Endometrium (tissue), 2 donors: ENCODE results near the gene RGL2.
"Not testable (repeated sequence)": the region's sequence is repeated elsewhere in the genome, so short reads cannot be mapped to it uniquely, and the experiment has no call there.

ENCODE experiments used
- FAIRE-seq: peaks from 2 replicates; lab custom pipeline; 2012; peaks lifted over from hg19 to GRCh38; lab: Jason Lieb, UNC
- donor health status: control.
- donor health status: control.

The RGL2 gene

DNA sequence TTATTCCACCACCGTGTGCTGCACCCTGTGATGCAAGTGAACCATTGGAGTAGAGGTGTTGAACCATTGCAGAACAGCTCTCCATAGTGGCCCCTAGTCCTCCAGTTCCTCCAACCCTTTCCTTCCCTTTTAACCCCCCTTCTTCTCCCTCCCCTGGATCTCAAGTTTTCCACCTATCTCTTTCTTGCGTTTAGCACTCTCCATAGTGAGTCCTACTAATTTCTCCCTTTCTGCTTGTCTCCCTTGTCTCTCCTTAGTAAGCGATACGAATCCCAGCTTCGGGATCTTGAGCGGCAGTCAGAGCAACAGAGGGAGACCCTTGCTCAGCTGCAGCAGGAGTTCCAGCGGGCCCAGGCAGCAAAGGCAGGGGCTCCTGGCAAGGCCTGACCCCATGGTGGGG is 8.3 kb downstream of the RGL2 start:
- no peak for FAIRE-seq

DNA sequence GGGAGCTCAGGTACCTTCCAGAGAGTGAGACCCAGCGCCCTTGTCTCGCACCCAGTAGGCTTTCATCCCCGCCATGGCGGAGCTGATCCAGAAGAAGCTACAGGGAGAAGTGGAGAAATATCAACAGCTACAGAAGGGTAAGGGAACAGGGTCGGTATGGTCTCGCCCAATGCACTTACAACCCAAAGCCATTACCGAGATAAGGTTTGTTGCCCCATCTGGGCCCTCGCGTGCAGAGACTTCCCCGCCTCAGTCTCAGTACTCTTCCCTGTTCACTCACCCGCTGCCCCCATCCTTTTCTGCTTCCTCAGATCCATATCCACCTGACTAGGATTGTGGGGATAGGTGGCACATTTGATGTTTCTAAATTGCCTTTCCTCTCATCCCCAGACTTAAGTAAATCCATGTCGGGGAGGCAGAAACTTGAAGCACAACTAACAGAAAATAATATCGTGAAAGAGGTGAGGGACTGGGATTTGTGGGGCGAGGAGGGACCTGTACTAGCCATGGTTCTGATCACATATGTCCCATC is 8.9 kb downstream of the RGL2 start:
- no peak for FAIRE-seq

DNA sequence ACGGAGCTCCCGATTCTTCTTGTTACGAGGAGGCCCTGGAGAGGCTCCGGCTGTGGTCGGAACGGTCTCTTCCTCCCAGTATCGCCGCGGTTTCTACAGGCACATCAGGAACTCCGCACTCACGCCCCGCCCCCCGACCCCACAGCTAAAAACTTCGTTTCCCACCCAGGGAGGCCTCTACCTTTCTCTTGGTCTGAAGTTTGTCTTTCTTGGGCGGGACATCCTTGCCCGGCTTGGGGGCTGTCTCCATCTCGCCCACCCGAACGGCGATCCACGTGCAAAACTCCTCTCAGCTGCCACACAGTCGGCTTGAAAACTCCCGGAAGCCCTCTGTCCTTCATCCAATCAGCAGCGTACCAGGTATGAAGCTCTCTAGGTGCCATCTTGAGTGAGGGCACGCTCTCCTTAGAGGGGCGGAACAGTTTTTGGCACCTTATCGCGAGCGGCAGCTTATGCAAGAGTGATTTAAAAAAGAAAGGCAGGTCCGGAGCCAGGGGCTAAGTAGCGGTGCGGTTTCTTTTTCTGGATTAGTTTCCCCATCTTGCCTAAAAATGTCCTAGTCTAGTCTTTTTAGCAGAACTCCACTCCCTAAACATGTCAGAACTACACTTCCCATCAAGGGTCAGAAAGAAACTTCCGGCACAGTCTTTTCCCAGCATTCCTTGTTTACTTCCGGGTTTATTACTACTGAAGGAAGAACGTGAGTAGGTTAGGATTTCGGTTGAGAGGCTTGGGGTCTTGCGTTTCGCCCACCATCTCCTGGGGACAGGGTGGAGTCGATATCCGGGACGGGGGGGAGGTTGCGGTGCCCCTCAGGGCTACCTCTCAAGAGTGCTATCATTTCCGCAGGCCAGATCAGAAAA is 9.6 kb downstream of the RGL2 start, which contains the start of the genes PFDN6 and WDR46:
Gene PFDN6, plus strand, starts transcription at position 681 of the 863 bp plus-strand sequence. CDS start 256 bp downstream, outside the sequence.
Gene WDR46, minus strand, starts transcription at position 319 of the 863 bp plus-strand sequence. Its CDS starts 69 bp downstream, at position 250.
- no peak for FAIRE-seq

DNA sequence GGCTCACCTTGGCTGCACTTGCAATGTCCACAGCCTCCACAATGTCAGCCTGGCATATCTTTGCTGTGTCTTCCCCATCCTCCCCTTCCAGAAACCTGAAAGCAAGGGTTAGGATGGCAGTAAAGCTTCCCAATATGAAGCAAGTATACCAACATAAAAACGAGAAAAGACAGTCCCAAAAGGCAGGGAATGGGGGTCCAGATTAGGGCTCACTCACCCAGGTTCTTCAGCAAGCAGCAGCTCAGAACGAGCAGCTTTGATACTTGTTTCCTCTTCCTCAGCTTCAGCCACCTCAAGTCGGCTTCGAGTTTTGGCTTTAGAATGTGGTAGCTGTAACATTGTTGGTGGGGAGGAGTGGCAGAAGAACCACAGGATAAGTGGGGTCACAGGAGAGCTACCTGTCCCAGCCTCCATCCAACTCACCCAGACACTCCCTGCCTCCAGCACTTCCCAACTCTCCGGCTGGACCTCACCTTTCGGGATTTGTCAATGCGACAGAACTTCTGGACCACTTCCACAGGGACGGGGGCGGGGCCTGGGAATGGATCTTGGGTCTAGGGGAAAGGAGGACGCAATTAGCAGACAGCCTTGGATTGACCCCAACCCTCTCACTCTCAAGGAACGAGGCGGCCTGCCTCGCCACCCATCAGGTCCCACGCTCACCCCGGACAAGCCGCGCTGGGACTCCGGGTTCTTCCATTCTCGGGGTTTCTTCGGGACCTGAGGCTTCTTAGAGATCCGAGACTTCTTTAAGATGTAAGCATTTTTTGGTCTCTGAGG is 10.4 kb downstream of the RGL2 start:
- no peak for FAIRE-seq

DNA sequence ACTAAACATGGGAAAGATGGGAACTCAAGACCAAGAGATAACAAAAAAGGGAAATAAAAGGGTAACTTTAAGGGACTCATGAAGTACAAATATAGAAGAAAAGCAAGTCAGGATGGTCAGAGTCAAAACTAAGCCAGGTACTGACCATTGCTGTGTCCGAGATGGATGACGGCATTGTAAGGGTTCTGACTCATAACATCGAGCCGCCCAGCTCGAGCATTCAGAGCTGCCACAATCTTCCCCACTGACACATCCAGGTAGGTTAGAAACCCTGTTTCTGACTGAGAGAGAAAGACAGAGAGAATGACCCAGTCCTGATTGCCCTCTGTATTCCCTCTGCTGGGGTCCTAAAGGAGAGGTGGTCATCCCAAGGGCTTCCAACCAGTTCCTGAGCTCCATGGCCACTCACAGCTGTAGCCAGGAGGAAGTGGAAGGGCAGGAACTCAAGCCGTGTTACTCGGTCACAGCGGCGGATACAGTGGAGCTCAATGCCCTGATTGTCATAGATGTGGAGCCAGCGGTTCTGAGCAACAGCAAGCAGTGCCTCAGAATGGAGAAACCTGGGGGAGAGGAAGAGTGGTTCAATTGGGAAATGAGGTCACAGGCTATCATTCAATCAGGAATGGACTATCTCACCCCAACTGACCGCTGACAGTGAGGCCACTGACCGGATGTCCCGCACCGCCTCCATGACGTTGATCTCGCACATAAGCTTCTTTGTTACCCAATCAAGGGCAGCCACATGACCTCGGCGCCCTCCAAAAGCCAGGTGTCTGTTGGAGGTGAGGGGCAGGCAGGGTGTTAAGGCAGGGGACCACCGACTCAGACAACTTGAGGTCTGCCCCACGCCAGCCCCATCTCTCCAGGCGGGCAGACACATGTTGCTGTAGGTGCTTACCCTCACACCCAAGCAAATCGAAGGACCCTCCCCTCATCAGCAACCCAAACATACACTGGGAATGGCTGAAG is 11.5 kb downstream of the RGL2 start:
- no peak for FAIRE-seq

DNA sequence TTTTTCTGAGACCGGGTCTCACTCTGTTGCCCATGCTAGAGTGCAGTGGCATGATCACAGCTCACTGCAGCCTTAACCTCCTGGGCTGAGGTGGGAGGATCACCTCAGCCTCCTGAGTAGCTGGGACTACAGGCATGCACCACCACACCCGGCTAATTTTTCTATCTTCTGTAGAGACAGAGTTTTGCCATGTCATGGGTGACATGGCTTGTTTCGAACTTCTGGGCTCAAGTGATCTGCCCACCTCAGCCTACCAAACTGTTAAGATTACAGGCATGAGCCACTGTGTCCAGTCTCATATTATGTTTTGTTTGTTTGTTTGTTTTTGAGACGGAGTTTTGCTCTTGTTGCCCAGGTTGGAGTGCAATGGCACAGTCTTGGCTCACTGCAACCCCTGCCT is 13.5 kb downstream of the RGL2 start:
- FAIRE-seq, result not testable (repeated sequence)

DNA sequence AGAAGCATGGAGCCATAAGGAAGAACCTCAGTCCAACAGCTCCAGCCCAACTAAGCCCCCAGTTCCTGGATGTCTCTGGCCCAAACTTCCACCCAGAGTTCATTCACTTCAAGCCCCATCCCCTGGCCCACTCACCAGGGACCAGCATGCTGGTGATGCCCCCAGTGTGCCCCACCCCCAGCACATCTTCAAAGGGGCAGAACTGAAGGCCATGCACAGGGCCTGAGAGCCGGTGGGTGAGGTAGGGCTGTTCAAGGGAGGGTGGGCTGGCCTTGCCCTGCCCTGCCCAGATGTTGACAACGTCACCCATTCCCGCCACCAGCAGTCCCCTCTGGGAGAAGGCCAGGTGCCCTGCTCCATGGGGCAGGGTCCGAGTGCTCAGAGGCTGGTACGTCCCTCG is 18.2 kb downstream of the RGL2 start:
- FAIRE-seq, result no peak

DNA sequence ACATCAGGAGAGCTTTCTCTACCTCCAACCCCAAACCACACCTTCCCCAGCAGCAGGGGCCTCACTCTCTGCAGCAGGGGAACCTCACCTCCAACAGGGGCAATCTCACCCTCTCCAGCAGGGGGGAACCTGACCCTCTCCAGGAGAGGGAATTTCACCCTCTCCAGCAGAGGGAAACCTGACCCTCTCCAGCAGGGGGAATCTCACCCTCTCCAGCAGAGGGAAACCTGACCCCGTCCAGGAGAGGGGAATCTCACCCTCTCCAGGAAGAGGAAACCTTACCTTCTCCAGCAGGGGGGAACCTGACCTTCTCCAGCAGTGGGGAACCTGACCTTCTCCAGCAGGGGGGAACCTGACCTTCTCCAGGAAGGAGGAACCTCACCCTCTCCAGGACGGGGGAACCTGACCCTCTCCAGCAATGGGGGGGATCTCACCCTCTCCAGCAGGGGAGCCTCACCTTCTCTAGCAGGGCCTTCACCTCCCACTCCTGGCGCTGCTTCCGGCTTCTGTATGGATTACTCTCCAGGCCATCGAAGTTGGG is 18.7 kb downstream of the RGL2 start:
- FAIRE-seq, result no peak

DNA sequence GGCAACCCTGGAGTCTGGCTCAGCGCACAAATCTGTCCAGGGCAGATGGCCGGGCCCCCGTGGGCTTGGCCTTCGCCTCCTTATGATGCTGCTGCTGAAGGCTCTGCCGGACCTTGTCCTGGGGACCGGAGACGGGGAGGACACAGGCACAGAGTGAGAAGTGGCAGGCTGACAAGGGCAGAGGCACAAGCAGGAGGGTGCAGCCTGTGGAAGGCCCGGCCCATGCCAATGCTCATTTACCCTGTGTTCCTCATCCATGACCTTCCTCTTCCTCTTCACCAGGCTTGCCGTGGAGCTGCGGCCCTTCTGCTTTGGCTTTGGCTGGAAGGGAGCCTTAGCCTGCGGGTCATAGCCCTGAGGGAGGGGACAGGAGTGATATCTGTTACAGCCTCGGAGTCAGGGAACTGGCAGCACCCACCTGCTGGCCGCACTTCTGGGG is 19.5 kb downstream of the RGL2 start:
- FAIRE-seq, result no peak

DNA sequence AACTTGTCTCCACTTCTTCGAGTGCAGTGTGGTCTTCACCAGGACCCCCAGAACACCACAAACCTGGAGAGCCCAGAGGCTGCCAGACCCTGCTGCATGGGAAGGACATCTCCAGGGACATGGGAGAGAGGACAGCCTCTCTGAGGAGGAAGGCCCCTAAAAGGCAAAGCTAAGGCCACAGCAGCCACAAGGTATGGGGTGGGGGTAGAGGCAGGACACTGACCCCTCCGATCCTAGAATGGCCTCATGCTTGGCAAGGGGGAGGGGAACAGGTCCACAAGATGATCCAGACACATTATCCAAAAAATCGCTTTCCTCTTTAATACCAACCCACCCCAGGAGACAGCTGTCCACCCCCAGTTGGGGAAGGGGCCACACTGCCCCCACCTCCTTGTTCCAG is 19.9 kb downstream of the RGL2 start:
- FAIRE-seq, result no peak

DNA sequence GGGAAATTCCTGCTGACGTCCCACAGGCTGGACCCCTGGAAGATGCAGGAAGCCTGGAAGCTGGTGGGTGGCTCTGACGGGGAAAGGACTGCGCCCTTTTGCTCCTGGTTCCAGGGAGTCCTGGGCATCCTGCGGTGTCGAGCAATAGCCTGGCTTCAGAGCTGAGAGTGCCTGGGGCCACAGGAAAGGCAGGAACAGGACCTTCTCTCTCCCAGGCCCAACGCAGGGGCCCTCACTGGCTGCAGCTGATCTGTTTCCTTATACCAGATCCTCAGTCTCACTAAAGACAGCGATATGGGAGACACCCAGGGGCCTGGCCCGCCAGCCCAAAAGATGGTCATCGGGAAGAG is 20.4 kb downstream of the RGL2 start:
- no peak for FAIRE-seq

DNA sequence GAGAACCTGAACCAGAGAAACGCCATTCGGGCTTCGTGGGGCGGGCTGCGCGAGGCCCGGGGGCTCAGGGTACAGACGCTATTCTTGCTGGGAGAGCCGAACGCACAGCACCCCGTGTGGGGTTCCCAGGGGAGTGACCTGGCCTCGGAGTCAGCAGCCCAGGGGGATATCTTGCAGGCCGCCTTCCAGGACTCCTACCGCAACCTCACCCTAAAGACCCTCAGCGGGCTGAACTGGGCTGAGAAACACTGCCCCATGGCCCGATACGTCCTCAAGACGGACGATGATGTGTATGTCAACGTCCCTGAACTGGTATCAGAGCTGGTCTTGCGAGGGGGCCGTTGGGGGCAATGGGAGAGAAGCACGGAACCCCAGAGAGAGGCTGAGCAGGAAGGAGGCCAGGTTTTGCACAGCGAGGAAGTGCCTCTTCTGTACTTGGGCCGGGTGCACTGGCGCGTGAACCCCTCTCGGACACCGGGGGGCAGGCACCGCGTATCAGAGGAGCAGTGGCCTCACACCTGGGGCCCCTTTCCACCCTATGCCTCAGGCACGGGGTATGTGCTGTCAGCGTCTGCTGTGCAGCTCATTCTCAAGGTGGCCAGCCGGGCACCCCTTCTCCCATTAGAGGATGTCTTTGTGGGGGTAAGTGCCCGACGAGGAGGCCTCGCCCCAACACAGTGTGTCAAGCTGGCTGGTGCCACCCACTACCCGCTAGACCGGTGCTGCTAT is 20.9 kb downstream of the RGL2 start:
- no peak for FAIRE-seq

DNA sequence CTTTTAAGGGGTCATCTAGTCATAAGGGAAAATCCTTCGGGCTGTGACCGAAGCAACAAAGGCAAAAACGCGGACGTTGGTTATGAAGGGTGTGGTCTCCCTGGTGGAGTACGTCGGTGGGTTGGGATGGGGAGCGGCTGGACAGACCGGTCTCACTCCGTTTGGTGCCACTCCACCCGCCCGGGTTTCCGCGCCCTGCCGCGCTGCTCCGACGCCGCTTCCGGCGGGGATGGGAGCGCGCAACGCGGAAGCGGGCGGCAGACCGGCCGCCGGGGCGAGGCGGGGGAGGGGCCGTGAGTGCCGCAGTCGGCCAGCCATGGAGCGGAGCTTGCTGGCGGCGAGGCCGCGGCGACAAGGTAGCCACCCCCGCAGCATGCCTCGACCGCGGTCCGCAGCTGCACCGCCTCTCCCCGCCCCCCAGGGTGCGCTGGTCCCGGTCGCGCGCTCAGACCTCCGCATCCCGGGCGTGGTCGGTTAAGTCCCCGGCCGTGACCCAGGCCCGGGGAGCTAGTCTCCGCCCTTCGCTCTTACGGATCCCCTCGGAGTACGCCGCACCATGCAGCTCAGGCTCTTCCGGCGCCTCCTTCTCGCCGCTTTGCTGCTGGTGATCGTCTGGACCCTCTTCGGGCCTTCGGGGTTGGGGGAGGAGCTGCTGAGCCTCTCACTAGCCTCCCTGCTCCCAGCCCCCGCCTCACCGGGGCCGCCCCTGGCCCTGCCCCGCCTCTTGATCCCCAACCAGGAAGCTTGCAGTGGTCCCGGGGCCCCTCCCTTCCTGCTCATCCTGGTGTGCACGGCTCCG is 21.7 kb downstream of the RGL2 start, which contains the start of gene B3GALT4:
Gene B3GALT4, plus strand, starts transcription at position 260 of the 799 bp plus-strand sequence. Its CDS starts 297 bp downstream, at position 557.
- no peak for FAIRE-seq

DNA sequence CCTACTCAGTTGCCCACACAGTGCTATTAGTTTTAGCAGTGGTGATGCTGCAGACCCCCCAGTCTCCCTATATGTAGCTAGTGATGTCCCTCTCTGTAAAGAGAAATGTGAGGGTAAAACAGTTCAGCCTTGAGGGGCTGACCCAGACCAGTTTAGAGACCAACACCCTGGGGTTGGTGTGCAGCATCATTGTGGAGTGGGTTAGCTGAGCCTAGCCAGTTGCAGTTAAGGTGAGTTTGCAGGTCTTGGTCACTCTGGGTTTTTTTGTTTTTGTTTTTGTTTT is 22.2 kb downstream of the RGL2 start:
- FAIRE-seq, result no peak

DNA sequence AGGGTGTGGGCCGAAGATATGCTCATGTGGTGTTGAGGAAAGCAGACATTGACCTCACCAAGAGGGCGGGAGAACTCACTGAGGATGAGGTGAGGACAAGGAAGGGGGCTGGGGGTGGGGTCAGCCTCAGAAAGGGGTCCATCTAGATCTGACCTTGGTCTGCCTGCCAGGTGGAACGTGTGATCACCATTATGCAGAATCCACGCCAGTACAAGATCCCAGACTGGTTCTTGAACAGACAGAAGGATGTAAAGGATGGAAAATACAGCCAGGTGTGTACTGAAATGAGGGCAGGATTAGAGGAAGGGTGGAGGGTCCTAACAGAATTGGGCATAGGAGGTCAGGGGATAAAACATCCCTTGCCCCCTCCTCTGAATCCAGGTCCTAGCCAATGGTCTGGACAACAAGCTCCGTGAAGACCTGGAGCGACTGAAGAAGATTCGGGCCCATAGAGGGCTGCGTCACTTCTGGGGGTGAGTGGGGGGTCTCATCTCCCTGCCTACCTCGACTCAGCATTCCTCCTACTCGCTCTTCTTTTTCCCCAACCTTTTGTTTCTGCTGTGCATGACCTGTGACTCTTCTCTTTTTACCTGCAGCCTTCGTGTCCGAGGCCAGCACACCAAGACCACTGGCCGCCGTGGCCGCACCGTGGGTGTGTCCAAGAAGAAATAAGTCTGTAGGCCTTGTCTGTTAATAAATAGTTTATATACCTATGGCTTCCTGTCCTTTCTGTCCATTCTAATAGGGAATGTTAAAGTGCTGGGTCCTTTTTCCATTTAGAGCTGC is 22.8 kb downstream of the RGL2 start:
- FAIRE-seq, result not testable (repeated sequence)

DNA sequence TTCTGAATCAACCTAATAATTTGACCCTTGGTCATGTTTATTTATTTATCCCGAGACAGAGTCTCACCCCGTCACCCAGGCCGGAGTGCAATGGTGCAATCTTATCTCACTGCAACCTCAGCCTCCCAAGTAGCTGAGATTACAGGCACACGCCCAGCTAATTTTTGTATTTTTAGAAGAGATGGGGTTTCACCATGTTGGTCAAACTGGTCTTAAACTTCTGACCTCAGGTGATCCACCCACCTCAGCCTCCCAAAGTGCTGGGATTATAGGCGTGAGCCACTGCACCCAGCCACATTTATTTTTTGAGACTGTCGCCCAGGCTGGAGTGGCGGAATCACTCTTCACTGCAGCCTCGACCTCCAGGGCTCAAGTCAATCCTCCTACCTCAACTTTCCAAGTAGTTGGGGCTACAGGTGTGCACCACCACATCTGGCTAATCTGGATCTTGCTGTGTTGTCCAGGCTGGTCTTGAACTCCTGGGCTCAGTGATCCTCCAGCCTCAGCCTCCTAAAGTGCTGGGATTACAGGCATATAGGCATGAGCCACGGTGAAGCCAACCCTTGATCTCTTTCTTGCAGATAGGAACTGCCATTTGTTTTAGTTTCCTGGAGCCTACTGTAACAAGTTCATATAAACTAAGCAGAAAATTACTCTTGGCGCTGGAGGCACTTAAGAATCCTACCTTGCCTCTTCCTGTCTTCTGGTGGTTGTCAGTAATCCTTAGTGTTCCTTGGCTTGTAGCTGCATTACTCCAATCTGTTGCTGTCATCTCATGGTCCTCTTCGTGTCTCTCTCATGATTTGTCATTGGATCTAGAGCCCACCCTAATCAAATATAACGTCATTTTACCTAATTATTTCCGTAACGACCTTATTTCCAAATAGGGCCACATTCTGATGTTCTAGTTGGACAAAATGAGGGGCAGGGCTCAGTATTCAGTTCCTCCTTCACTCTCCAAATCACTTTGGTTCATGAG is 24.5 kb downstream of the RGL2 start:
- no peak for FAIRE-seq

DNA sequence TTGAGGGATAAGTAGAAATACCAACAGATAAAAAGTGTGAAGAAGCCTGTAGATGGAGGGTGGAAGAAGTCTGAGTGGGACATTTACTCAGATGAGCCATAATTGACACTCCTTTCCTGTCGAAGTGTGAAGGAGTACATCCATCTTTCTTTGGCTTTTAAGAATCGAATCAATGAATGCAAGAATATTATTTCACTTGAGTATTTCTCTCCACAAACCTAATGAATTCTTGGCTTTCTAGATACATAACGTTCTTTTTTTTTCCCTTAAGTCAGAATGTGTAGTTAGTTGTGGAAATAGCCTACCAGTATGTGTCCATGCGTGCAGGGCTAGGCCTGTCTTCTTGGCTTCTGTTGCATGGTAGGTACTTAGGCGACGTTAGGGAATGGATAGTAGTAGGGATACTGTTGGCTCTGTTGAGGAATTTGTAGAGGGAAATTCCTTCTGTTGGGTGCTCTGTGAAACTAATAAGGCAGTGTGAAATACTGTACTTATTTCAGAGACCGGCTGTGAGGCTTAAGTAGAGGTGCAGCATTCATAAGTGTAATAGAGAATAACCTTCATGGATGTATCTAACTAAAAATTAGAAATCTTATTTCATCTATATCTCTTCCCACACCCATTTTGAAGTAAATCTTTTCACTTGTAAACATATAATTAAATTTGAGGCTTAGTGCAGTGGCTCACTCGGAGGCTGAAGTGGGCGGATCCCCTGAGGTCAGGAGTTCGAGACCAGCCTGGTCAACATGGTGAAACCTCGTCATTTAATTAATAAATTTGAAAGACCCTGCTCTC is 25.4 kb downstream of the RGL2 start:
- FAIRE-seq, result no peak
